ENCODE measurements around the gene MAB21L1.

The MAB21L1 gene

DNA sequence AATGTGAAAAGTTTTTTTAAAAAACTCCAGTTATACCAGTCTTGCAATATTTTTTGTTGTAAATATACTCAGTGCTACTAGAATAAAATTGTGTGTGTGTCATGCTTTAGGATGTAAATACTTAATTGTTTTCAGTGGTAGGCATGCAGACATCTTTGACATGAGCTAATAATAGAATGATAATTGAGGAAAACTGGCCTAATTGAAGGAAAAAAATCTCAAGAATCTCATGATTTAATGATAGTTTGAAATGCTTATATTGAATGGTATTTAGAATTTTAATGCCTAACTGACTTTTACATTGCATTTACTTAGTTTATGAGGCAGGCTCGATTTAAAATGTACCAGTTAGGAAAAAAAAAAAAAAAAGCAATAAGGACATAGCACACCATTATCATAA lies 3.2 kb upstream of the MAB21L1 start:
- peak; percentile 78 for DNase-seq (ENCODE audit: low read depth)

DNA sequence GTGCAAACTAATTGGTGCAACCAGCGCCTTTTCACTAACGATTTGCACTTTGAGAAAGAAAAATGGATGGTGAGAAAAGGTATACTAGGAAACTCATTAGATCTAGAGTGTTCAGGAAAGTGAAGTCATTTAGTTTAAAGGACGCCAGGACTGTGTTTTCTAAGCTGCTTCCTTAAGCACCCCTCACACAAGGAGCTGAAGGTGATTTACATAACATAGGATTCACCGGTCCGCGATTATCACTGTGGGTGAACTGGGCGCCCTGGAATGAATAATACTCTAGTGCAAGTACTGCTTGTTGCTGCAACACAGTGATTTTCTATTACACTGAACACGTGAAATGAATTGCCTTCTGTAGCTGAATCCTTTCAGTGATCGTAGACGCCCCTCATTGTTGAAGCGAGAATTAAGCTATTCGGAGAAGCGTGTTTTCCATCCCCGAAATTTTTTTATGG lies 2.6 kb upstream of the MAB21L1 start:
- peak; percentile 73 for DNase-seq (ENCODE audit: low read depth)

DNA sequence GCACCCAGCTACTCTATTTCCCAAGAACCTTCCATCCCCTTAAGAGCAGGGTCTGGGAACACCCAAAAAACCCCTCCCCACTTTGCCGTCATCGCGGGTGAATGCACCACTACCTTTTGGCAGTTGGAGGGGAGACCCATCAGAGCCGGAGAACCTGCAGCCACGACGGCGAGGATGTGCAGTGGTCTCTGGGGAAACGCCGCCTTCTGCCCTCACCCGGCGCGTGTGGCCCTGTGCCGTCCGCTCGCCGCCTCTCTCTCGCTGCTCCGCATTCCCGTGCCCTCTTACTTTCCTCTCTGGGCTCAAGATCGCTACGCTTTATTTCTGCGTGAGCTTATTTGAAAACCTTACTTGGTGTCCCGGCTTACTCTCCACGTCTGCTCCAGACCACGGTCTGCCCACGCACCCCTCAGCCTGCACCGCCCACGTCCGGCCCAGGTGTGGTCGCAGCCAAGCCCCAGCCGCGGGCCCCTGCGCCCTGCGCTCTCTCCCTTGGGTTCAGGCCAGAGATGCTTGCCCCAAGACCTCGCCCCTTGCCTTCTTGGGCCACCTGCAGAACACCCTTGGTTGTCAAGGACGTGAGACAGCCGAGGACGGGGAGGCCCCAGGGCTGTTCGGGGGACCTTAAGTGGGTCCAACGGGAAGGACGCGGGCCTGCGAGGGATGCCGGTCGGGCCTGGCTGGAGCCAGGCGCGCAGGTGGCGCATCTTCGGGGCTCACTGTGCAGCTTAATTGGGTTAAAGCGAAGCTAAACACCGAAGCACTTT lies 2.0 kb upstream of the MAB21L1 start:
- peak; percentile 66 for DNase-seq (ENCODE audit: low read depth)

DNA sequence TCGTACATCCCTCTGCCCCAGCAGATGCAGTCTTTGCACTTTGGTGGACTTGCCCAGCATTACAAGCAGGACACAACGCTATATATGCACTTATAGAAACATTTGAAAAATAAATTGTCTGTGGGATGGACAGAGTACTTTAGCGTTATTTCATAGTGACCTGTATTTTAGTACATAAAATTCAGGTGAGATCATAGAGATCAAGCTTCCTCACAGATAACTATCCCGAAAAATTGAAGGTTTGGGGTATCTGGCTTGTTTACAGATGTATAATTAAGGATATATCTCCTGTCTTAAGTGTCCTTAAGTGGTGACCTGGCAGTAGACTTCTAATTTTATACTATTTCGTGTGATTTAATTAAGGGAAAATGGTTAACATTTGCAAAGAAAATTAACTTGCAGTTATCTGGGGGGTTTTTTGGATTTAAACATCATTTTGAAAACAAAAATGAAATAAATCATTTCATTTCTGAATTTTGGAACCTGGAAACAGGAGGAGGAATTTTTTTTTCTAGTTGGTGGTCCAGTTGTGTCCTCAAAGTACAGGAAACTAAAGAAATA lies 977 bp upstream of the MAB21L1 start:
- DNase-seq (ENCODE audit: low read depth): peak; percentile 33

DNA sequence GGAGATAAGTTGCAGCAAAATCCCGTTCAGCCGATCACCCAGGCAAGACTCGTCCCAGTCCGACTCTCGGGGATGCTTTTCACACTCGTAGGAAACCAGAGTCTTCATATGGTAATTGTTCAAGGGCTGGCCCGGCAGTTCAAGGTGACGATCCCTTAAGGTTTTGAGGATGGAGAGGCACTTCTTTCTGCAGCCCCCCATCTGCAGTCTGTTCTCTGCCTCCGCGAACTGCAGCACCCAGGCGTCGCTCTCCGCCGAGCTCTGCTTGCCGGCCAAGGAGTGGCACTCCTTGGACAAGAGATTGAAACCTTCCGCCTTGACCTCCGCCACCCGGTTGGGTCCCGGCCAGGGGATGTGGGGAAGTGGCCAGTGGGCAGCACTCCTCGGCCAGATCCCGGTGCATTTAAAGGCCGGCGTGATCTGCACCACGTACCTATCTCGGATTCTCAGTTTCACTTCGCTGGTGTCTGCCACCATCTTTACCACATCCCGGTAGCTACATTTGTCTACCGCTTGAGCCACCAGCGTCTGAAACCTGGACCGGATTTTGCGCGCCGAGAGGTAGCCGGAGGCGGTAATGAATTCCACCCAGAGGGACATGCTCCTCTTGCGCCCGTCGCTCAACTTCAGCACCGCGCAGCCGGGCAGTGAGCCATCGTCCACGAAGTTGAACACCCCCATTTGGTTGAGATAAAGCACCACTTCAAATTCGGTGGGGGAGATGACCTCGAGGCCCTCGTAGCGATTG lies 1.1 kb downstream of the MAB21L1 start:
- peak; percentile 78 for DNase-seq (ENCODE audit: low read depth)

DNA sequence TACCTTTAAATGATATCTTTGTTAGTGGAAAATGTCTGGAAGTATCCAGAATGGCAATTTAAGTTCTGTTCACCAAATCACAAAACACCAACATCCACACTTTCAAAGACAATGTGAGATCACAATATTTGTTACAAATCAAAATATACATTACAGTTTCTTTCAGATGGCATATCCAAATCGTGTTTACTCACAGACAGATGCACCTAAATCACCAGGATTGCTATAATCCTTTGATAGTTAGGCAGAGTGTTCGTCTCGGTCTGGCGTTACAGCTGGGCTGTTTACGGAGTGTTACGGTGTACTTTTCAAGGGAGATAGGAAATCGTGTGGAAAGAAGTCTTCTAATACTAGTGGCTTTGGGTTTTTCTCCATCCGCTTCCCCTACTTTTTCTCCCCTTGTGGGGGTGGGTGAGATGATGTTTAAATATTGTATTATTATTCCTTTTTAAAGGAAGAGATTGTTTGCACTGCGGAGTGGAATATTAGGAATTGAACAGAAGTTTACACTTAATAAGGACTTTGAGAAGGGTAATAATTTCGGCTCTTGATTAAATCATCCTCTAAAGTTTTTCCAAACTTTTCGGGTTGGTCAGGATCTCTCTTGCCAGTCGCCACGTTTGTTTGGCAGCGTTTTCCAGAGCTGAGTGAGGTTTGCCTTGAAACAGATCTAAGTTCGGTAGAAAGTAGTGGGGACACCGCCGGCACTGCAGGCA lies 1.8 kb downstream of the MAB21L1 start:
- DNase-seq (ENCODE audit: low read depth): peak; percentile 36

DNA sequence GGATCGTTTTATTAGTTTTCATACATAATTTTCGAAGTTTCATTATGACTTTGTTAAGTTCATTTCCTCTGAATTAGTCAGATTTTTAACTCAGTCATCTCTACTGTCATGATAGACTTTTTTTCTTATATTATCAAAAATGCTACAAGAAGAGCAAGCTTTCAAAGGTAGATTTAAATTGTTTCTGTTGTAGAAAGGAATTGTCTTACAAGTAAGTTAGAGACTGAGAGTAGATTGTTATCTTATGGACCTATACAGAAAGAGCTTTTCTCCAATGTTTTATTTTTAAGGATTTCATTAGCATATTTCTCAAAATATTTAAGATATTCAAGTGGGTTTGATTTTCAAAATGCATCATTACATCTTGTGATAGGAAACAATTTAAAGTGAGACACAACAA lies 2.7 kb downstream of the MAB21L1 start:
- DNase-seq (ENCODE audit: low read depth): no peak

DNA sequence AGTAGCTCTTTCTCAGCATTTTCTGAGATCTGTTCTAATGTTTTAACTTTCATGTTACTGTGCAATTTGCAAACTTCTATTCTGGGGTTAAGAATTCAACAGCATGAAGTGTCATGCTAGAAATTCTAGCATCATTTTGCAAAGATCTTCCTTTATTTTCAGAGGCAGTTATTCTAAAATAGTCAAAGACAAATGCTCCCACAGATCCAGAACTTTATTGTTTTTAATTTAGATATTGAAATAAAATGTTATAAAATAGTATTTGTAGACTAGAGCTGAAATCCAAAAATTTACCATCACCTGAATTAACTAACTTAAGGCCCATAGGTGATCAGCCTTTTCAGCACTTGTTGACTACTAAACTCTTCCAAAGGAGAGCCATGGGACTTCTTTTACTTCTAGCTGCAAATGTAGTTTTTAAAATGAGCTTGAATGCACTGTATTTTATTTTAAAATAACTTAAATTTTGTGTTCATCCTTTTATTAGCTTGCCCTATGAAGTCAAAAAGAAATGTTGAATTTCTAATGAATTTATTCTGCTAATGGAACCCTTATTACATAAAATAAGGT lies 3.2 kb downstream of the MAB21L1 start:
- DNase-seq (ENCODE audit: low read depth): peak; percentile 28

DNA sequence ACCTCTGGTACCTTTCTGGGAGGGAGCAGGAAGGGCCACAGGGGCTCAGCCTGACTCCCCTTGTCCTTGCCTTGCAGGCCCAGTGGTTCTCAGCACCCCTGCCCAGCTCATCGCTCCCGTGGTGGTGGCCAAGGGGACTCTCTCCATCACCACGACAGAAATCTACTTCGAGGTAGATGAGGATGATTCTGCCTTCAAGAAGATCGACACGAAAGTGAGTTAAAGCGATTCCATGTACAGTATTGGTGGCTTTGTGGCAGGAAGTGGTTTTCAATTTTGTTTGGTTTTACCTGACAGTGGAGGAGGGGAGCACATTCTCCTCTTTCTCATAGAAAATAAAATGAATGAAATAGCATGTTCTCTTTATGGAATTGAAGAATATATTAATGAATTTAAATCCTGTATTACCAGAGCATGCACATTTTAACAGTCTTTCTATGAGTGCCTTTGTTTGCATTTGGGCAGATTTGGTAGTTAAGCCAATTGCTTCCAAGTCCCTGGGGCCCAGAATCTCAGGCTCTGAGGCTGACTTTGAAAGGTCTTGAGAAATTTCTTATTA lies 4.1 kb downstream of the MAB21L1 start:
- DNase-seq (ENCODE audit: low read depth): peak; percentile 60

DNA sequence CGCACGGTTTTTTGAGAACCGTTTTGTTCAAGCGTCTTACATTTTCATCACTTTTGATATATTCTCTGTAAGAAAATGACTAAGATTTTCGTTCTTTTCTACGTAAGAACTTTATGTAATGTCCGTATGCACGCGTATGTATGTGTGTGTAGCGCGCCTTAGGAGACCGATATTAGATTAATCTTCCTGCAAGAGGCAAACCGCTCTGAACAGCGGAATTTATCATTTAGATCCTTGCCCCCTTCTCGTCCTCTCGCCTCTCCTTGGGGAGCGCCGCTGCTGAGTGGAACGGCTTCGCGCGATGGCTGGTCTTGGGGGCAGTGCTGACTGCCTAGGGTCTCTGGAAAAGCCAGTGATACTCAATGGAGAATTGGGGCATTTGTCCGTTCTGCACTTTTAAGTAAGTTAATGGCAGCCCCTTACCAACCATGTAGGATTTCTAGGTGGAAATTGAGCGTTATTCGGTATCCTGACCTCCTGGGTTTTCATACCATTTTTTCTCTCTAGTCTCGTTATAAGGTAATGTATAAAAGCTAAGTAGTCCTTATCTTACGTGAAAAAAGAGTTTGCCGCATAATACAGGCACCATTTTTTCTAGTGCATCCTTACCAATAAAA lies 4.7 kb downstream of the MAB21L1 start:
- peak; percentile 75 for DNase-seq (ENCODE audit: low read depth)

DNA sequence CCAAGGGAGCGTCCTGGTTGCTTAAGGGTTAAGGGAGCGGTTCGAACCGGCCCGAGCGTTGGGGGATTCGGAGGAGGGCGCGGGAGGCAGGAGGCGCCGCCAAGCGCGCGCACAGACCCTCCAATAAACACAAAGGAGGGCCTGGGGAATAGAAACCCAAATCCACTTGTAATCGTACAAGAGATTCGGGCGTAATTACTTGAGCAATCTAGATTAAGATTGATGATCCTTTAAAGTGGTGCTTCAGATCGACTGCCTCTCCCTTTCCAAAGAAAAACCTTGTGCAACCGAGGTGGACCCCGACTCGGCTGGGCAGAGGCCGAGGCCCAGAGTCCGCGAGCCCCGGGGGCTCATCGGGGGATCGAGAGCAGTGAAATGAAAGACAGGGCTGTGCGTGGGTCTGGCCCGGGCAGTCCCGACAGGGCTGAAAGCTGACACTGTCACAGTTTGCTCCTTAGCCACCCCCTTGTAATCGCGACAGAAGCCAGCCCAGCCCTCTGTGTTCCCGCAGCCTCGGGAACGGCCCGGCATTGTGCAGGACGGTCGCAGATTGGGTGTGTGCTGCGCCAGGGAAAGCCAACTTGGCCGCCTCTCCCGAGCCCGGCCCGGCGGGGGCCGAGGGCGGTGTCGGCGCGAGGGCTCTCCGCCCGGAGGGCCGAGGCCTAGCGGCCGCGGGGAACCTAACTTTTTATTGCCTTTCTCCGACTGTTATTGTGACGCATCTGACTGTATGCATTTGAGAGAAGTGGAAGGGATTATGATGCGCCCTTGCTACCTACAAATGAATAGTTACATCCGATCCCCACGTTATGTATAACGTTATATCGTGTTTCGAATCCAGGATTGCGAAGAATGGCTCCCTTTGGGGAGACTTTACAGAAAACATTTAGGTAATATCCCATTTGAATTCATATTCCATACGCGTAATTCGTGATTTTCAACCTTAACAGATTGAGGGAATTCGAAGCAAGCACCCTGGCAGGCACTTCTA lies 5.5 kb downstream of the MAB21L1 start:
- DNase-seq (ENCODE audit: low read depth): peak; percentile 85

DNA sequence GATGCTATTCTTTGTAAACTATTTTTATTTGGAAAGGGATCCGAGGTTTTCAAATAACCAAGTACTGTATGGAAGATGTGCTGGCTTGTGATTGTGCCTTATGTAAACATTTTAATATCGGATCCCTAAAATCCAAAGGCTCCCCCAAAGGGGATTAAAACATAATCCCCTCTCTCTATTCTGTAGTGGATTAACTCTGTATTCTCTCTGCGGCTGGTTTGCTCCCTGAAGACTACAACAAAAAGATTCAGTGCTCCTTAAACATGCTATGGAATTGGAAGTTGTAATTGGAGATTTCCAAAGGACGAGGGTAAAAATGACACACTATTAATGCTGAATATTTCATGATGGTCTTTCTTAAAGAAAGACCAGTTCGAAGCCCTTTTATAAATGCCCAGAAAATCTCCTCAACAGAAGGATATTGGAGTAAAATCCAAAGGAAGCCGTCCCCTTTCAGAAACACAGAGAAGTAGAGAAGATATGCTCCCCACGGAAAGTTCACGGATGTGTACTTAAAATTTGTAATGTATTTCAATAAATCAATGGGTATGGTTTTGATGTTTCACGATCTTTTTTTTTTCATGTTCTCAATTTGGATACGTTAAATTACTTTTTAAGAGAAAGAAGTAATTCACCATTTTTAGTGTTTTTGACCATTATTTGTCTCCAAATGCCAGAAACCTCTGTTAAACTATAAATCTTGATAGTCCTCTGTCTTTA lies 6.5 kb downstream of the MAB21L1 start:
- DNase-seq (ENCODE audit: low read depth): peak; percentile 50

DNA sequence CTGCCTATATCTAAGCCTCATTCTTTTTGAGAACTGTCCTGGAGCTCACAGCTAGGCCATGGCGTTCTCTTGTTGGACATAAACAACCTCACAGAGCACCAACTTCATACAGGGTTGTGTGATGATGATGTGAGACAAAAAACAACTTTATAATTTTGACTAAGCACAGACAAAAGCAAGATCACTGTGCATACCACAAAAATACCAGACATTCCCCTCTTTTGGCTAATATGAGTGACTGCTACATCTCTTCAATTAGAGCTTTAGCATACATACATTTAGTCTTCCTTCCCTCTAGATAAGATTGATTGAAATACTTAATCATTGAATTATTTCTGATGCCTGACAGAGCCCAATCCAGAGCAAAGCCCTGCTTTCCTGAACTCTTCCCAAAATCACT lies 8.3 kb downstream of the MAB21L1 start:
- DNase-seq (ENCODE audit: low read depth): peak; percentile 81

DNA sequence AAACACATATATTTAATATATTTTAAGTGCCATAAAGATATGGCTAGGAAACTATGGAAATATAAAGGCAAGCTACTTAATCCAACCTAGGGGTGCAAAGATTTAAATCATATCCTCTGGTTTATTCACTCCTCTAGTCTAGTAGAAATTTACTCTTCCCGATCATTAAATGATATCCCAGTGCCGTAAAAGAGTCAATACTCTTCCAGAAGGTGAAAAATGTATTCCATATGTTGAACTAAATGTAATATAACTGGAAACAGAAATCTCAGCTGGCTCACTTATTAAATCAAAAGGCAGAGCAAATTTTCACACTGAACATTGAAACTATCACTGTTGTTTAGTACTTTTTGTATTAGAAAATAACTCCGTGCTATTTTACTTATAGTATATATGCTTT lies 11.1 kb downstream of the MAB21L1 start:
- no peak for DNase-seq (ENCODE audit: low read depth)

DNA sequence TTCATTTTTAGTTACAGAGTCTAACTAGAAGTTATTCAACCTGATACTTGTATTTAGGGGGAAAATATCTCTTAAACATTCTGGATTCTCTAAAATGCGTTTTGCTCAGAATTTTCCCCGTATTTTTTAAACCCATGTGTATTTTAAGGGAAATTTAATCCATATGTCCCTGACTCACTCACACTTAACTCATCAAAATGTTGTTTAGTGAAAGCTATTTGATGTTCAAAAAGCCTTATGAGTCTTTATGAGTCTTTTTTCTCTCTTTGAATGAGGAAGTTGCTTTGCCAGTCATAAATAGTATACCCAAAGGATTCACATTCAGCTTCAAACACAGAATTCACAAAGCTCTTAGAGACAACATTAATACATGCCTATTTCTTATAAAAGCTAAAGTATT lies 16.4 kb downstream of the MAB21L1 start:
- peak; percentile 38 for DNase-seq (ENCODE audit: low read depth)

DNA sequence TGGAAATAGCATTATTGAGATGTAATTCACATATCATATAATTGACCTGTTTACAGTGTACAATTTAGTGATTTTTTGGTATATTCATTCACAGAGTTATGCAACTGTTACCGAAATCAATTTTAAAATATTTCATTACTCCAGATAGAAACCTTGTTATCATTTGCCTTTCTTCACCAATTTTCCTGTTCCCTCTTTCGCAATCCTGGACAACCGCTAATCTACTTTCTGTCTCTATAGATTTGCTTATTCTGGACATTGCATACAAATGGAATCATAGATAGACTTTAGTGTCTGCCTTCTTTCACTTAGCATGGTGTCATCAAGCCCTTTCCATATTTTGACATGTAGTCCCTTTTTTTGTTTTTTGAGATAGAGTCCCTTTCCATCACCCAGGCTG lies 19.2 kb downstream of the MAB21L1 start:
- DNase-seq (ENCODE audit: low read depth): no peak

DNA sequence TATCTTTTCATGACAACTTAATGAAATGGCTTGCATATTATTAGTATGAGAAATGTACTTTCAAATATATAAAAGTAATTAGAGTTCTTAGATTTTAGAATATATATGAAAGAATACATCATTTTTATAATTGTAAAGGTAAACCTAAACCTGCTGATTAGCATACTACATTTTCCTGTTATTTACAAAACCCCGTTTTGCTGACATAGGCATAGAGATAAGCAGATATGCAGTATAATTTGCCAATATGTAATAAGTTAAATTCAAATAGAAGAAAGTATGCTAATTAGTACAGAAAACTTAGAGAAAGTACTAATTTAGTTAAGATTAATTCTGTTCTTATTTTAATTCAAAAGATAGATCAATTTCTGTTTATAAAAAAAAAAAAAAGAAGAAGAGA lies 21.5 kb downstream of the MAB21L1 start:
- DNase-seq (ENCODE audit: low read depth): no peak

DNA sequence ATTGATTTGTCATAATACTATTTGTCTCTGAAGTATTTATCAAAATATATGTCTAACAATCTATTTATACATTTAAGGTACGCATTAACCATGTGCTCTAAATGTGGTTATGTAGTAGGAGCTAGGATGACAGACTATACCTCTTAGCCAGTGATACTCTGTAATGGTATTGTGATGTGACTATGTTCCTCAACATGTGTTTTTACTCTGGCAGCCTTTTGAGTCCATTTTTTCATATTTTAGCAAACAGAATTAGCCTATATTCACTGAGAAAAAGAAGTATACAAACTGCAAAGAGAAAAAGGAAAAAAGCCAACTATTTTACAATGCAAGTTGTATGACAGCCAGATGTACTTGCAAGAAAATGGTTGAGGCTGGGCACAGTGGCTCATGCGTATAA lies 26.7 kb downstream of the MAB21L1 start:
- no peak for DNase-seq (ENCODE audit: low read depth)

DNA sequence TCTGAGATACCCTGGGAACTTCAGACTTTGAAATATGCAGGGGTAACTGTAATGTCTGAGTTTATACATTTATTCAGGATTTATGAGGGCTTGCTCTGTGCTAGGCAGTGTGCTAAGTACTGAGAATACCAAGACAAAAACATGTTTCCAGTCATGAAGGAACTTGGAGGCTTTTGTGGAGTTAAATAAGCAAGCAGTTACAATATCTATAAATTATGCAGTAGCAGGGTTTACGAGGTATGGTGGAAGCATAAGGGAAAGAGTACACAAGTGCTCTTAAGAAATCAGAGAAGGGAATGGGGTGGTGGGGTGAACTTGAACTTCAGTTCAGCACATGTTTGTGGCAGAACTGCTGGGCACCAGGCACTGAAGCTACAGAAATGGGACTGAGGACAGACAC lies 28.0 kb downstream of the MAB21L1 start:
- no peak for DNase-seq (ENCODE audit: low read depth)

Measured in EH (cell line).